ENCODE data around the gene AK5. TPM values are rescaled to one million over a fixed set of nuclear protein-coding genes. Genes with fewer than 3 reads are reported as not detected.

AK5 gene
- polyA plus RNA-seq, 2 of the 4 experiments (the other 2 are of a cell fraction), result 4.9 to 6.1 TPM

GRCh38 chr1:77447669-77448068, 165.8 kb downstream of the AK5 start:
- ChIA-PET CTCF (no interaction called here), POLR2A (no interaction called here)
- no peak overlapping the region for H3K4me3 ChIP-seq
- WGBS (ENCODE audit: missing lambda C conversion rate), result 56% methylated on average over 2 of the region's 2 CpGs
- no peak for TF ChIP-seq RNF2 (IDR thresholded peaks at IDR 0.05; ENCODE audit: borderline replicate concordance, low read depth)
- no peak for TF ChIP-seq SMC3 (IDR thresholded peaks at IDR 0.05)
- TF ChIP-seq ESRRA (IDR thresholded peaks at IDR 0.05; ENCODE audit: borderline replicate concordance, low read length), result no peak
- TF ChIP-seq EP300 (IDR thresholded peaks at IDR 0.05), result 0 out of 5 replicates have a peak, but pooled peaks of 1 of the 2 experiments have one; percentile 28
- peak overlapping the region; percentile 57 for H3K4me2 ChIP-seq
- peaks cover 20% of the 10 kb centered on the region for H3K4me1 ChIP-seq
- H3K9me3 ChIP-seq, result peaks cover 4% of the 10 kb centered on the region; the same call in 1 of the 3 replicates
- DNase-seq (ENCODE audit: low read depth in 1 of 2, low spot score in 1 of 2) (peak in 1 of 2 experiments; percentile 46), ATAC-seq (peak in 1 of 2 experiments; percentile 65; a peak in 2 of 6 replicates), FAIRE-seq (no peak)
- H3K27ac ChIP-seq, result peak overlapping the region; percentile 62 to 78; a peak in 5 of 6 replicates

GRCh38 chr1:77459881-77460280, 178.1 kb downstream of the AK5 start:
- FAIRE-seq, result no peak

GRCh38 chr1:77461691-77462090, 179.9 kb downstream of the AK5 start:
- Histone ChIP-seq H3K4me2 (no peak overlapping the region), H3K4me1 (no peaks in the 10 kb centered on the region), H3K4me3 (no peak overlapping the region), H3K9me3 (no peaks in the 10 kb centered on the region), H3K27ac (no peak overlapping the region)
- FAIRE-seq, result no peak
- 67% methylated on average over 4 of the region's 4 CpGs for WGBS (ENCODE audit: missing lambda C conversion rate)
- POLR2A ChIA-PET, result no interaction called here
- CTCF ChIA-PET, result interaction anchor here (0.7 kb wide), 1 partner anchor 237 kb away, joined by 3 read pairs; no protein-coding TSS in a partner anchor
- DNase-seq (ENCODE audit: low read depth in 1 of 2, low spot score in 1 of 2), result no peak
- ATAC-seq, result no peak
- TF ChIP-seq REST (IDR thresholded peaks at IDR 0.05) (no peak), HOXA7 (CRISPR knock-in tag; IDR thresholded peaks at IDR 0.05) (no peak), JUNB (IDR thresholded peaks at IDR 0.05) (no peak), NR3C1 (IDR thresholded peaks at IDR 0.05) (no peak), MYC (IDR thresholded peaks at IDR 0.05; ENCODE audit: borderline replicate concordance, low read length) (no peak), KDM5A (IDR thresholded peaks at IDR 0.05) (no peak), GATA3 (IDR thresholded peaks at IDR 0.05; ENCODE audit: borderline replicate concordance) (no peak), TP53 (CRISPR knock-in tag; IDR thresholded peaks at IDR 0.05) (no peak), KDM1A (IDR thresholded peaks at IDR 0.05; ENCODE audit: low read depth) (no peak), RNF2 (IDR thresholded peaks at IDR 0.05; ENCODE audit: borderline replicate concordance, low read depth) (no peak), JUN (IDR thresholded peaks at IDR 0.05) (no peak), ESRRA (IDR thresholded peaks at IDR 0.05; ENCODE audit: borderline replicate concordance, low read length) (no peak), E2F6 (IDR thresholded peaks at IDR 0.05; ENCODE audit: borderline replicate concordance, low read depth) (no peak), USF2 (IDR thresholded peaks at IDR 0.05) (no peak)

More at GRCh38 chr1:77459881-77460280, 178.1 kb downstream of the AK5 start:
- Histone ChIP-seq H3K27ac (no peak overlapping the region), H3K4me2 (no peak overlapping the region), H3K4me1 (no peaks in the 10 kb centered on the region), H3K9me3 (no peaks in the 10 kb centered on the region), H3K4me3 (no peak overlapping the region)
- ATAC-seq, result no peak
- no peak for TF ChIP-seq EP300 (IDR thresholded peaks at IDR 0.05)
- TF ChIP-seq RCOR1 (IDR thresholded peaks at IDR 0.05; ENCODE audit: low read depth, low read length), result no peak
- TF ChIP-seq ATOH8 (CRISPR knock-in tag; IDR thresholded peaks at IDR 0.05; ENCODE audit: low read depth), result no peak
- TF ChIP-seq HOXB5 (CRISPR knock-in tag; IDR thresholded peaks at IDR 0.05), result no peak
- no peak for TF ChIP-seq CEBPB (IDR thresholded peaks at IDR 0.05)
- no peak for TF ChIP-seq FOSL2 (IDR thresholded peaks at IDR 0.05)
- no peak for TF ChIP-seq FOSL2 (CRISPR knock-in tag; IDR thresholded peaks at IDR 0.05)
- no peak for TF ChIP-seq HOXA7 (CRISPR knock-in tag; IDR thresholded peaks at IDR 0.05)
- TF ChIP-seq MAFK (IDR thresholded peaks at IDR 0.05; ENCODE audit: partially characterized antibody), result no peak
- no peak for TF ChIP-seq SMC3 (IDR thresholded peaks at IDR 0.05)
- no peak for TF ChIP-seq USF2 (IDR thresholded peaks at IDR 0.05)
- TF ChIP-seq BCL3 (IDR thresholded peaks at IDR 0.05), result no peak
- TF ChIP-seq KDM1A (IDR thresholded peaks at IDR 0.05; ENCODE audit: low read depth), result no peak
- TF ChIP-seq ZC3H11A (IDR thresholded peaks at IDR 0.05), result no peak
- no peak for TF ChIP-seq ZSCAN20 (CRISPR knock-in tag; IDR thresholded peaks at IDR 0.05)
- no peak for TF ChIP-seq POLR2AphosphoS2 (conservative IDR thresholded peaks at IDR 0.05; ENCODE audit: low read length)
- POLR2A ChIA-PET, result no interaction called here
- CTCF ChIA-PET, result no interaction called here
- no peak for DNase-seq (ENCODE audit: low read depth in 1 of 2, low spot score in 1 of 2)

All from A549 (cell line).